GM21381 (cell line): Measurements from ENCODE around the gene NT5M.

Experiments
- ATAC-seq: cut with Tn5 transposase; IDR thresholded peaks from one replicate; pipeline ENCODE4 v1.9.1; 2021; ENCODE audit warnings: mild to moderate bottlenecking, moderate library complexity; ENCODE audit not compliant: unreplicated experiment

Gene NT5M

GRCh38 chr17:17352836-17353624, 49.9 kb downstream of the NT5M start:
- no peak for ATAC-seq

GRCh38 chr17:17353625-17354484, 50.7 kb downstream of the NT5M start:
- ATAC-seq, result no peak

DNA sequence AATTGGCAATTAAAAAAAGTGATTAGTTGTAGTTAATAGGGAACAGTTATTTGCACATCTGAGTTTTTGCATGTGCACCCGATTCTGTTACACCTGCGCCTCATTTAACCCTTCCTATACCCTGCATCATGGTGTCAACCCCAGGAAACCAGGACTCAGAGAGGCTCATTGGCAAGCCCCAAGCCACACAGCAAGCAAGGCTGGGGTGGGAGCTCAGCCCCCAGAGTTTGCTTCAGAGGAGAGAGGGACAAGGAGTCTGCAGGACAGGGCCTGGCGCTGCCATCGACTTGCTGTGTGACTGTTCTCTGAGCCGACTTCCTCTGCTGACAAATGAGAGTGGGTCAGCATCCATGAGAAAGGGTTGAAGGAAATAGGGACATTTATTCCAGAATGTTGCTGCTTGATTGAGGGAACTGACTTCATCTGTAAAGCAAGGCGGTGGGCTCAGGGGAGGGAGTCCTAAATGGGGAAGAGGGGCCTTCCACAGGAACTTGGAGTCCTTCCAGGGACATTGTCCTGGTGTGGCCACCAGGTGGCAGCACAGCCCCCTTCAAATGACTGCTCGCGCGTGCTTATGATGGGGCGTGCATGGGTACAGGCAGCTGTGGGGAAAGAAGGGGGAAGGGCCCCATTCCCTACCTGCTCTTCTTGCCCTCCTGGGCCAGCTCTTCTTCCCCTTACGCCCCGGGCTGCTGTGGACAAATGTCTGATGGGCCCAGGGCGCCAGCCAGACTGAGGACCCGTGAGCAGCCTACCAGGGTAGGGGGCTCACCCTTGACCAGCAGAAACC, 51.6 kb downstream of the NT5M start:
- no peak for ATAC-seq

GRCh38 chr17:17355426-17355825, 52.3 kb downstream of the NT5M start:
- ATAC-seq, result no peak

- ATAC-seq, result no peak
These were observed 53.2 kb downstream of the NT5M start for GRCh38 chr17:17356149-17356930.

GRCh38 chr17:17356931-17357270, 53.7 kb downstream of the NT5M start:
- no peak for ATAC-seq

DNA sequence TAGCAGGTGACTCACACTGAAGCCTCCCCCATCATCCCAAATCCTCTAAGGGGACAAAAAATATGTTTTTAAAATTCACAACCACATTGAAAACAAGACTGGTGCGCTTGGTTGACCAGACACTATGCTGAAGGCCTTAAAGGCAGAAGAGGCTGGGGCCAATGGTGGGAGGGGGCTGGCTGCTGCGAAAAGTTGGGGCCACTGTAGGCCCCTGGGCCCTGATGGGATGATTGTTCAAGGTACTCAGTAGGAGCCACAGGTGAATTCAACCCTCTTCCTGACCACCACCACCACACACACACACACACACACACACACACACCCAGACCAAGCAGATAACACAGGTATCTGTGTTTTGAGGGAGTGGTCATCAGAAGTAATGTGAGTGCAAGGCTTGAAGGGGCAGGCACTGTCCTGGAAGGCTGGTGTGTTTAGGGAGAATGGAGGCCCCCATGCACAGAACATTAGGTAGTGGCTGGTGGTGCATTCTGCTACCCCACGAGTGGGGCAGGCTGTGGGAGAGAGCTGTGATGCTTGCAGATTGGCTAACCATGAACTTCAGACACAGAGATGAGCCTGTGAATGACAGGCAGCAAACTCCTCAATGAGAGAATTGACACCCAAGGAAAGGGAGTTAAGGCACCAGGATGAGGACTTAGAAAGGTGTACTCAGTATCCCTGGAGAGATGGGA, 55.0 kb downstream of the NT5M start:
- no peak for ATAC-seq

GRCh38 chr17:17358866-17359265, 55.7 kb downstream of the NT5M start:
- ATAC-seq, result no peak

GRCh38 chr17:17359271-17359670, 56.1 kb downstream of the NT5M start:
- ATAC-seq, result no peak

- ATAC-seq, result no peak
These were observed 57.0 kb downstream of the NT5M start for GRCh38 chr17:17360087-17360730.

DNA sequence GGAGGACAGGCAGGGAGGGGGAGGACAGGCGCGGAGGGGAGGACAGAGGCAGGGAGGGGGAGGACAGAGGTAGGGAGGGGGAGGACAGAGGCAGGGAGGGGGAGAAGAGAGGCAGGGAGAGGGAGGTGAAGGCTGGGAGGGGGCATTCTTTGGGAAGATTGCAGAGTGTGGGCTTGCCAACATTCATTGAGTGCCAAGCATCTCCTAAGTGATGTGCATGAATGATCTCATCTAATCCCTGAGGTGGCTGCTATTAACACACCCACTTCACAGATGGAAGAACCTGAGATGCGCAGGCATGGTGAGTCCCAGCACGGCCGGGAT, 58.3 kb downstream of the NT5M start:
- ATAC-seq, result no peak

DNA sequence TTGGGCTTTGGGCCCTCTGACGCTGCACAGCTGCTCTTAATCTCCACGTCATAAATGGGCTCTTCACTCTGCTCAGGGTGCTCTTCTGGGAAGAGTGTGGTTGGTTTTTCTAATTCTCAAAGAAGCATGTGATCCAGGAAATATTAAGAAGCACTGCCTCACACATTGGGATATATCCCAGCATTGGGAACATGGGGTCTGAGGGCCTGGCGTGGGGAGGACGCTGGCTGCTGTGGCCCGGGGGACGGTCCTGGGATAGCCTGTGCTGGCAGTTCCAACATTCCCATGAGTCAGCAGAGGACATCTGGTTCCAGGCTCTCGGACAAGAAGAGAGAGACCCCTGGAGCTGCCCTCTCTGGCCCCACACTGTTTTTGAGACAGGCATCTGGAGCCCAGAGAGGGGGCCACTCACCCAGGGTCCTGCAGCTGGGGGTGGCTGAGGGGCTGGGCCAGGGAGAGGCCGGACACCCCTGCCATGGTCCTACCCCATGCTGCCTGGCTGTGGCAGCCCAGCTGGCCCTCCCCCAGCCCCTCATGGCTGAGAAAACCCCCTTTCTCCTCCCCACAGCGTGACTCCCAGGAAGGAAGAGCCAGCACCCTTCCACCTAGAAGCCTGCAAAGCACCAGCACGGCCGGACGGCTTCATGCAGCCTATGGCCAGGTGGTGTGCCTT, 58.8 kb downstream of the NT5M start:
- no peak for ATAC-seq

- no peak for ATAC-seq
These were observed 59.4 kb downstream of the NT5M start for GRCh38 chr17:17362540-17362930.

DNA sequence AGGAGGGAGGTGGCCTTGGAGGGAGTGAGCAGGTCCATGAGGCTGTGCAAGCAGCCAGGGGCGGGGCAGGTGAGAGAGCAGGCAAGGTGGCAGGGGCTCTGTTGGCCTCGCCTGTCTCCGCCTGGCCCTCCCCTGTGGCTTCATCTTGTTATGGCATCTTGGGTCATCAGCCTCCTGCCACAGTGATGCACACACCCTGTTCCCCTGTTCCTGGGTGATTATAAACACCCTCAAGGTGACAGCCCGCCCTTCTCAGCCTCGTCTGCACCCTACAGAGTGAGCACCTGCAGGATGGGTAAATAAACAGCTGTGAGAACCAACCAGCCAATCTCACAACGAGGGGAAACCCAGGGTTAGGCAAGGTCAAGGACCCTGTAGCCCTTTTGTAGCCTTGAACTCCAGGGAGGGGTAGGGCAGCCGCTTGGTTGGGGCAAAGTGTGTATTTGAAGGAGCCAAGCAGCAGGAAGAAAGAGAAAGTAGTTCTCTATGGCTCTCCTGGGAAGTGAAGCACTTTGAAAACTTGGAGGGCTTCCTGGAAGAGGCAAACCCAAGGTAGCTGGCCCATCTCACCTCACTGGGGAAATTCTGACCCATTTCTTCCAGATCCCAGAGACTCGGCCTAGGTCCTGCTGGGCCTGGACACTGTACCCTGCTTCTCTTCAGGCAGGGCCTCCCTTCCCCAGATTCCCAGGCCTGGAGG, 60.6 kb downstream of the NT5M start:
- no peak for ATAC-seq

DNA sequence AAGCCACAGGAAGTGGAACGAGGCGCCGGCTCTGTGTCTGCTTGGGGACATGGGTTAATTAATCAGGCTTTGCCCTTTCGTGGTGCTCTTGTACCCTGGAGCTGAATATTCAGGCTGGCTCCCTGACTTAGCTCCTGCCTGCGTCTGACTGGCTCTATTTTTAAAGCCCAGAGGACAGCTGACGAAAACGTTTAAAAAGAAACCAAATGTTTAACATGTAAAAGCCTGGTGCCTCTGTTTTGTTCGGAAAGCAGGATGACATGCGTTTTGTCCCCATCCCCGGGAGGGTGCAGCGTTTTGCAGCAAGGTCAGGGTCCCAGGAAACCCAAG, 61.1 kb downstream of the NT5M start:
- no peak for ATAC-seq

DNA sequence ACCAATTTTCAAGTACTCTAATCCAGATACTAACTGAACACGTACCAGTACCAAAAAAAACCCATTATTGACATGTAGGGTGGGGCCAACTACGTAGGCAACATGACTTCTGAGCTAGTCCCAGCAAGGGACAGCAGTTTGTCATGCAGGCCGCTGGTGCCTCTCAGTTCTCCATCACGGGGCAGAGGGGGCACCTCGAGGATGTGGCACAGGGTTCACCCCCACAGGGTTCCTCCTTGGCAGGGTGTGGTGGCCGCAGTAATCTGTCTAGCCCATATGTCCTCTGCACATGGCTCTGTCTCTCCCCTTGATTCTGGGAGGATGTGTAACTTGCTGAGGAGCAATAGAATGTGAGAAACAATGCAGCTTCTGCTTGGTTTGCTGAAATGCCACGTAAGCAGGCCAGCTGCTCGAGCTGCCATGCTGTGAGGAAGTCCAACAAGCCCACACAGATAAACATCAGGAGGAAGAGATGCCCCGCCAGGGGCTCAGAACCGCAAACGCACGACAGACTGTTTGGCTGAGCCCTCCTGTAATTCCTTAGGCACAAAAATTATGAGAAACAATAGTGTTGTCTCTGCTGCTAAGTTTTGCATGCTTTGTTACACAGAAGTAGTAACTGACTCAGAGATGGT, 62.4 kb downstream of the NT5M start:
- no peak for ATAC-seq

GRCh38 chr17:17366235-17366634, 63.1 kb downstream of the NT5M start:
- no peak for ATAC-seq
